ENCODE data around the gene GREM1. TPM values are rescaled to one million over a fixed set of nuclear protein-coding genes. Genes with fewer than 3 reads are reported as not detected.

The GREM1 gene
- total and polyA plus RNA-seq, 9 of the 15 experiments (the other 6 are each of a cell fraction or from before 2014, with no cell fraction given) = 0.01 to 0.20 (median 0.06) TPM; not detected in 6

- no peak for ATAC-seq
- H3K27ac ChIP-seq (ENCODE audit: extremely low read depth, low read depth, low read length) = no peak overlapping the region
- TF ChIP-seq MIER1 (IDR thresholded peaks at IDR 0.05; ENCODE audit: low read depth) (no peak), C11orf30 (IDR thresholded peaks at IDR 0.05; ENCODE audit: low read depth) (no peak)
- ChIA-PET CTCF (ENCODE audit: low intra/inter-chr PET ratio) (no interaction called here), POLR2A (interaction anchor here (0.6 kb wide), 1 partner anchor 136 kb away, joined by 4 read pairs; no protein-coding TSS in a partner anchor)
- H3K4me2 ChIP-seq (ENCODE audit: insufficient read depth, low read length) = no peak overlapping the region
- intact Hi-C loops (cut with micrococcal nuclease) = no loop called here
- no TSS peak for BruUV-seq (replicated peaks)
- no peak for DNase-seq (ENCODE audit: extremely low read depth in 1 of 4, low spot score in 3 of 4)
- no peak overlapping the region for H3K9ac ChIP-seq (ENCODE audit: insufficient read depth in 1 of 2, low read depth in 2 of 2, low read length in 2 of 2)
- H3K36me3 ChIP-seq (ENCODE audit: control insufficient read depth, insufficient read depth, low read length) = no peaks in the 10 kb centered on the region
- no peaks in the 10 kb centered on the region for H3K79me2 ChIP-seq (ENCODE audit: control insufficient read depth, insufficient read depth, low read length)
- H3K27me3 ChIP-seq (ENCODE audit: control insufficient read depth in 2 of 2, insufficient read depth in 2 of 2, low read length in 2 of 2) = peaks cover 0 to 6% of the 10 kb centered on the region in 2 experiments; a peak in 2 of 5 replicates
- no peaks in the 10 kb centered on the region for H3K9me3 ChIP-seq (replicated peaks; ENCODE audit: control insufficient read depth, insufficient read depth, low read depth, low read length)
- in situ Hi-C loops (cut with MboI) = no loop called here
- 3% methylated on average over 6 of the region's 6 CpGs for WGBS (ENCODE audit: insufficient coverage, low coverage, missing lambda C conversion rate)
- no peak for FAIRE-seq
- H4K20me1 ChIP-seq (replicated peaks; ENCODE audit: control insufficient read depth, insufficient read depth, low read length) = no peaks in the 10 kb centered on the region
- H3K9me1 ChIP-seq (ENCODE audit: control insufficient read depth, insufficient read depth, low read length) = no peaks in the 10 kb centered on the region
- no peak overlapping the region for H2AFZ ChIP-seq (ENCODE audit: low read depth, low read length)
- H3K4me3 ChIP-seq = no peak overlapping the region
- no peaks in the 10 kb centered on the region for H3K4me1 ChIP-seq (replicated peaks in 1 of 2; ENCODE audit: control insufficient read depth in 2 of 2, insufficient read depth in 2 of 2, low read length in 2 of 2)
These were observed 10.4 kb upstream of the GREM1 start for GRCh38 chr15:32707436-32707835.

- Histone ChIP-seq H4K20me1 (replicated peaks; ENCODE audit: control insufficient read depth, insufficient read depth, low read length) (no peaks in the 10 kb centered on the region), H3K27ac (ENCODE audit: extremely low read depth, low read depth, low read length) (no peak overlapping the region), H2AFZ (ENCODE audit: low read depth, low read length) (no peak overlapping the region), H3K27me3 (ENCODE audit: control insufficient read depth in 2 of 2, insufficient read depth in 2 of 2, low read length in 2 of 2) (peaks cover 0 to 4% of the 10 kb centered on the region in 2 experiments; a peak in 2 of 5 replicates), H3K9ac (ENCODE audit: insufficient read depth in 1 of 2, low read depth in 2 of 2, low read length in 2 of 2) (no peak overlapping the region), H3K4me2 (ENCODE audit: insufficient read depth, low read length) (no peak overlapping the region), H3K79me2 (ENCODE audit: control insufficient read depth, insufficient read depth, low read length) (no peaks in the 10 kb centered on the region), H3K36me3 (ENCODE audit: control insufficient read depth, insufficient read depth, low read length) (no peaks in the 10 kb centered on the region), H3K9me3 (replicated peaks; ENCODE audit: control insufficient read depth, insufficient read depth, low read depth, low read length) (no peaks in the 10 kb centered on the region), H3K4me3 (no peak overlapping the region), H3K9me1 (ENCODE audit: control insufficient read depth, insufficient read depth, low read length) (no peaks in the 10 kb centered on the region), H3K4me1 (replicated peaks in 1 of 2; ENCODE audit: control insufficient read depth in 2 of 2, insufficient read depth in 2 of 2, low read length in 2 of 2) (no peaks in the 10 kb centered on the region)
- ChIA-PET CTCF (ENCODE audit: low intra/inter-chr PET ratio) (no interaction called here), POLR2A (no interaction called here)
- intact Hi-C loops (cut with micrococcal nuclease) = no loop called here
- no peak for DNase-seq (ENCODE audit: extremely low read depth in 1 of 4, low spot score in 3 of 4)
- BruUV-seq (replicated peaks) = no TSS peak
- under 1% methylated on average over 9 of the region's 9 CpGs for WGBS (ENCODE audit: insufficient coverage, low coverage, missing lambda C conversion rate)
- FAIRE-seq = no peak
- in situ Hi-C loops (cut with MboI) = no loop called here
- ATAC-seq = no peak
- TF ChIP-seq SRSF9 (IDR thresholded peaks at IDR 0.05; ENCODE audit: borderline replicate concordance, low read depth, low read length) (no peak), TCF15 (CRISPR knock-in tag; IDR thresholded peaks at IDR 0.05) (no peak), MAX (CRISPR knock-in tag; IDR thresholded peaks at IDR 0.05) (no peak), TFAM (CRISPR knock-in tag; conservative IDR thresholded peaks at IDR 0.05) (no peak), ARID3B (CRISPR knock-in tag; IDR thresholded peaks at IDR 0.05; ENCODE audit: borderline replicate concordance) (no peak), ZKSCAN3 (CRISPR knock-in tag; IDR thresholded peaks at IDR 0.05) (no peak), RBM14 (IDR thresholded peaks at IDR 0.05; ENCODE audit: borderline replicate concordance, insufficient read depth, low read depth, low read length) (no peak), ZC3H11A (IDR thresholded peaks at IDR 0.05; ENCODE audit: low read depth, low read length) (no peak), HLTF (IDR thresholded peaks at IDR 0.05) (no peak), NR1H2 (CRISPR knock-in tag; IDR thresholded peaks at IDR 0.05) (no peak), KLF6 (CRISPR knock-in tag; IDR thresholded peaks at IDR 0.05; ENCODE audit: borderline replicate concordance) (no peak), MTA3 (IDR thresholded peaks at IDR 0.05; ENCODE audit: borderline replicate concordance) (no peak), ARID1B (IDR thresholded peaks at IDR 0.05) (no peak)
These were observed 8.3 kb upstream of the GREM1 start for GRCh38 chr15:32709295-32710033.

All from K562 (cell line).